ENCODE results near the gene DNAI1. TPM values are rescaled to one million over a fixed set of nuclear protein-coding genes. Genes with fewer than 3 reads are reported as not detected.

DNAI1 gene
- total RNA-seq, 2 experiments from 2014 or later, result 0.34 TPM; not detected in 1

Other genes starting within 250 kb of the DNAI1 start
- gene KIF24, start 129.5 kb upstream of the DNAI1 start, total RNA-seq, result 1 to 10 TPM; 5.9 to 7.7 TPM
- 10 to 100 TPM; 14.9 to 22.9 TPM for gene NUDT2, start 129.2 kb upstream of the DNAI1 start, total RNA-seq
- 1 to 10 TPM; 2.2 to 2.3 TPM for gene MYORG, start 81.9 kb upstream of the DNAI1 start, total RNA-seq
- 10 to 100 TPM in 1 of 2 experiments, 1 to 10 TPM in 1; 9.7 to 12.9 TPM for gene FAM219A, start 235 bp upstream of the DNAI1 start, total RNA-seq
- gene ENHO, start 64.2 kb downstream of the DNAI1 start, total RNA-seq, result not detected
- gene CNTFR, start 130.9 kb downstream of the DNAI1 start, total RNA-seq, result not detected
- gene RPP25L, start 153.3 kb downstream of the DNAI1 start, total RNA-seq, result 10 to 100 TPM; 29.3 to 35.2 TPM
- gene DCTN3, start 161.7 kb downstream of the DNAI1 start, total RNA-seq, result 10 to 100 TPM; 65.9 to 68.4 TPM
- under 1 TPM; 0.66 to 0.76 TPM for gene ARID3C, start 170.3 kb downstream of the DNAI1 start, total RNA-seq
- gene SIGMAR1, start 179.0 kb downstream of the DNAI1 start, total RNA-seq, result 10 to 100 TPM; 63.6 to 68.0 TPM
- gene GALT, start 187.9 kb downstream of the DNAI1 start, total RNA-seq, result 10 to 100 TPM; 45.1 to 53.9 TPM
- gene IL11RA, start 193.4 kb downstream of the DNAI1 start, total RNA-seq, result 10 to 100 TPM; 18.3 to 21.3 TPM
- under 1 TPM in 1 of 2 experiments, not detected in 1; 0.23 TPM for gene CCL27, start 203.9 kb downstream of the DNAI1 start, total RNA-seq
- under 1 TPM; 0.30 to 0.66 TPM for gene CCL19, start 232.5 kb downstream of the DNAI1 start, total RNA-seq